BLaER1 treated with 17β-estradiol and CSF1 and Interleukin-3, amounts not matched to agents 10 nM and 100 nM (cell line): ENCODE measurements around the gene CCDC85B.

Experiments
- H3K27ac ChIP-seq, 11 experiments: shearing (Covaris generic); formaldehyde crosslinking; 2 replicates each; pipeline ENCODE4 v1.8.1; 2022
- H3K27me3 ChIP-seq, 11 experiments: shearing (Covaris generic); formaldehyde crosslinking; 2 replicates each; pipeline ENCODE4 v1.8.1; 2022
- H3K36me3 ChIP-seq, 11 experiments: shearing (Covaris generic); formaldehyde crosslinking; 2 replicates each; pipeline ENCODE4 v1.8.1; 2022
- H3K4me1 ChIP-seq, 10 experiments: shearing (Covaris generic); formaldehyde crosslinking; 2 replicates each; pipeline ENCODE4 v1.8.1; 2022
- H3K4me2 ChIP-seq, 11 experiments: shearing (Covaris generic); formaldehyde crosslinking; 2 replicates each; pipeline ENCODE4 v1.8.1; 2022
- H3K4me3 ChIP-seq, 10 experiments: shearing (Covaris generic); formaldehyde crosslinking; 2 replicates each; pipeline ENCODE4 v1.8.1; 2022
- H3K9ac ChIP-seq, 11 experiments: shearing (Covaris generic); formaldehyde crosslinking; 2 replicates each; pipeline ENCODE4 v1.8.1; 2022
- H3K9me3 ChIP-seq, 11 experiments: shearing (Covaris generic); formaldehyde crosslinking; replicated peaks in 1 of 11; 2 replicates each; pipeline ENCODE4 v1.8.1; 2022
- H4K20me1 ChIP-seq, 11 experiments: shearing (Covaris generic); formaldehyde crosslinking; 2 replicates each; pipeline ENCODE4 v1.8.1; 2022
- Cebpa-rat ChIP-seq, 11 experiments: shearing (Covaris generic); IDR thresholded peaks; 2 replicates each; pipeline ENCODE4 v1.8.1; 2022

CCDC85B gene

DNA sequence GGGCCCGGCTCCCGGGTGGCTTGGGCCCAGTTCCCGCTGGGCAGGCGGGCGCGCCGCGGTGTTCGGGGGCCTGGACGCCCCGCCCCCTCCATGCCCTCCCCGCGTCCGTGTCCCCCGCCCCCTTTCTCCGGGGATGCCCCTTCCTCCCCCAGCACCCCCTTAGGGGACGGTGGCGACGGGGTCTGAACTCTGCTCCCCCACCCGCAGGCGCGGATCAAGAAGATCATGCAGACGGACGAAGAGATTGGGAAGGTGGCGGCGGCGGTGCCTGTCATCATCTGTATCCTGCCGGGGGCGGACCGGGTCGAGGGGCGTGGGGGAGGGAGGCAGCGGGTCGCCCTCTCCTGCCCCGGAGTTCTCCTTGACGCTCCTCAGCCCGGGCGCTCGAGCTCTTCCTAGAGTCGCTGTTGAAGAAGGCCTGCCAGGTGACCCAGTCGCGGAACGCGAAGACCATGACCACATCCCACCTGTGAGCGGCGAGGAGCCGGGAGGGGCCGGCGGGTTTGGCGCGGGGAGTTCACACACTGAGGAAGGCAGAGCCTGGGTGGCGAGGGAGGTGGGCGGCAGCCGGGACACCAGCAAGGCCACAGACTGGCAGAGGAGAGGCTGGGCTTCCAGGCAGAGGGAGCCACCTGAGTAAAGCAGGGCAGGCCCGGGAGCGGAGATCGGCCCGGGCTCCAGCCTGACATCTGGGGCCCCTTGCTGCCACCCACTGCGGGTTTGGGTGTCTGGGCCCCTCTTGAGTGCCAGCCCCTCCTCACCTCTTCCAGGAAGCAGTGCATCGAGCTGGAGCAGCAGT lies 29.3 kb downstream of the CCDC85B start:
- Histone ChIP-seq H4K20me1 (peaks cover 5 to 36% (median 24%) of the 10 kb centered on the region in 11 experiments; a peak in 14 of 22 replicates), H3K9ac (peak overlapping the region; percentile 72 to 89 (median 83)), H3K4me3 (peak overlapping the region; percentile 65 to 90 (median 84)), H3K27me3 (no peaks in the 10 kb centered on the region), H3K36me3 (peaks cover 15 to 37% (median 24%) of the 10 kb centered on the region in 11 experiments), H3K9me3 (no peaks in the 10 kb centered on the region), H3K4me2 (peak overlapping the region; percentile 91 to 100 (median 99)), H3K27ac (peak overlapping the region; percentile 8 to 84 (median 78); a peak in 21 of 22 replicates), H3K4me1 (peaks cover 46 to 58% (median 50%) of the 10 kb centered on the region in 10 experiments)
- no peak for TF ChIP-seq Cebpa-rat (IDR thresholded peaks at IDR 0.05)

DNA sequence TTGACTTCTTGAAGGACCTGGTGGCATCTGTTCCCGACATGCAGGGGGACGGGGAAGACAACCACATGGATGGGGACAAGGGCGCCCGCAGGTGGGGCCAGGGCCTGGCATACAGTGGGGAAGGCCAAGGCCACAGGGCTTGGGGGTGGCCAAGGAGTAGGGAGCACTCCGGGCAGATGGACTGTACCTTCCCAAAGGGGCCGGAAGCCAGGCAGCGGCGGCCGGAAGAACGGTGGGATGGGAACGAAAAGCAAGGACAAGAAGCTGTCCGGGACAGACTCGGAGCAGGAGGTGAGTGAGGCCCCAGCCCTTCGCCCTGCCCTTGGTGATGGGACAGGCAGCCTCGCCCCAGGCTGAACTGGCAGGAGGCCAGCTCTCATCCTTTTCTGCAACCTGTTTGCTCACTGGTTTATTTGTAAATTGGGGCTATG lies 29.9 kb downstream of the CCDC85B start:
- peaks cover 40 to 52% (median 44%) of the 10 kb centered on the region in 10 experiments for H3K4me1 ChIP-seq
- peak overlapping the region; percentile 91 to 100 (median 99) for H3K4me2 ChIP-seq
- peak overlapping the region; percentile 72 to 89 (median 83) for H3K9ac ChIP-seq
- no peaks in the 10 kb centered on the region for H3K9me3 ChIP-seq
- peak overlapping the region; percentile 8 to 84 (median 78); a peak in 20 of 22 replicates for H3K27ac ChIP-seq
- peaks cover 5 to 31% (median 19%) of the 10 kb centered on the region in 11 experiments; a peak in 13 of 22 replicates for H4K20me1 ChIP-seq
- TF ChIP-seq Cebpa-rat (IDR thresholded peaks at IDR 0.05): no peak
- H3K27me3 ChIP-seq: no peaks in the 10 kb centered on the region
- H3K4me3 ChIP-seq: peak overlapping the region; percentile 65 to 90 (median 84)
- peaks cover 15 to 38% (median 24%) of the 10 kb centered on the region in 11 experiments for H3K36me3 ChIP-seq

DNA sequence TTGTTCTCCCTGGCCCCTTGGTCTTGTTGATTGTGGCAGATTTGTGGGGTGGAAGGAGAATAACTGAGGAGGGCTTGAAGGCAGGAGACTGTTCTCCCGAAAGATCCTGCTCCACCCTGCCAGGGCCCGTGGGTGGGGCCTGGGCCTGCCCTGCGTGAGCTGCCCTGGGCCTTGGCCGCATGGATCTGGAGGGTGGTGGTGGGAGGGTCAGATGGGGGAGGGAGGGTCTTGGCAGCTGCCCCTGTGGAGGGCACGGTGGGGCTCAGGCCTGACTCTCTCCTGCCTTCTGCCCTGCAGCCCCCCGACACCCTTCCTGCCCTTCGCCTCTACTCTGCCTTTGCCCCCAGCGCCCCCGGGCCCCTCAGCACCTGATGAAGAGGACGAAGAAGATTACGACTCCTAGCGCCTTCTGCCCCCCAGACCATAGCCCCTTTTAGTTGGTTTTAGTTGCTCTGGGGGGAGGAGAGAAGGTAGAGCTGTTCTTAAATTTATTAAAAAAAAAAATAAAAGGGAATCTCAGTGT lies 30.6 kb downstream of the CCDC85B start:
- TF ChIP-seq Cebpa-rat (IDR thresholded peaks at IDR 0.05): no peak
- peaks cover 5 to 29% (median 13%) of the 10 kb centered on the region in 11 experiments; a peak in 11 of 22 replicates for H4K20me1 ChIP-seq
- H3K9ac ChIP-seq: peak overlapping the region; percentile 72 to 89 (median 83); a peak in 19 of 22 replicates
- H3K36me3 ChIP-seq: peaks cover 15 to 38% (median 24%) of the 10 kb centered on the region in 11 experiments
- H3K4me3 ChIP-seq: peak overlapping the region in 8 of 10 experiments; percentile 65 to 90 (median 84); a peak in 14 of 20 replicates
- no peaks in the 10 kb centered on the region for H3K9me3 ChIP-seq
- H3K27me3 ChIP-seq: no peaks in the 10 kb centered on the region
- peaks cover 33 to 45% (median 37%) of the 10 kb centered on the region in 10 experiments for H3K4me1 ChIP-seq
- peak overlapping the region; percentile 91 to 100 (median 99) for H3K4me2 ChIP-seq
- peak overlapping the region in 3 of 11 experiments; percentile 82 to 83 (median 83); a peak in 3 of 22 replicates for H3K27ac ChIP-seq

DNA sequence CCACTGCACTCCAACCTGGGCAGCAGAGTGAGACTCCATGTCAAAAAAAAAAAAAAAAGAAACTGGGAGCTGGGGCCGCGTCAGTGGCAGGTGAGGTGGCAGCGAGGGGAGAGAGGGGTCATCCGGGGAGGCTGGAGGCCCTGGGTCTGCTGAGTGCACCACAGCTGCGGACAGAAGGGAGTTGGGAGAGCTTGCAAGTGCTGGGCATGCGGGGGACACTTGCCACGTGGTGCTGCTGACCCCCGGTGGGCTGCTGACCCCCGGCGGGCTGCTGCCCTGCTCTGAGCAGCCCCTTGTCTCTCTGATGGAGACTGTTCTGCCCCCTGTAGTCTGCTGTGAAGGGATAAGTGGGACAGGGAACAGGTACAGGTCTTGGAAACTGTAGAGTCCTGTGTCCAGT lies 31.4 kb downstream of the CCDC85B start:
- no peak overlapping the region for H3K4me3 ChIP-seq
- no peaks in the 10 kb centered on the region for H3K9me3 ChIP-seq
- H3K9ac ChIP-seq: peak overlapping the region in 3 of 11 experiments; percentile 21 to 26 (median 24); a peak in 2 of 22 replicates
- no peaks in the 10 kb centered on the region for H3K27me3 ChIP-seq
- H3K4me1 ChIP-seq: peaks cover 27 to 40% (median 32%) of the 10 kb centered on the region in 10 experiments
- H3K36me3 ChIP-seq: peaks cover 15 to 38% (median 24%) of the 10 kb centered on the region in 11 experiments
- H4K20me1 ChIP-seq: peaks cover under 1 to 22% (median 8%) of the 10 kb centered on the region in 11 experiments; a peak in 11 of 22 replicates
- H3K4me2 ChIP-seq: no peak overlapping the region
- no peak for TF ChIP-seq Cebpa-rat (IDR thresholded peaks at IDR 0.05)
- H3K27ac ChIP-seq: no peak overlapping the region

DNA sequence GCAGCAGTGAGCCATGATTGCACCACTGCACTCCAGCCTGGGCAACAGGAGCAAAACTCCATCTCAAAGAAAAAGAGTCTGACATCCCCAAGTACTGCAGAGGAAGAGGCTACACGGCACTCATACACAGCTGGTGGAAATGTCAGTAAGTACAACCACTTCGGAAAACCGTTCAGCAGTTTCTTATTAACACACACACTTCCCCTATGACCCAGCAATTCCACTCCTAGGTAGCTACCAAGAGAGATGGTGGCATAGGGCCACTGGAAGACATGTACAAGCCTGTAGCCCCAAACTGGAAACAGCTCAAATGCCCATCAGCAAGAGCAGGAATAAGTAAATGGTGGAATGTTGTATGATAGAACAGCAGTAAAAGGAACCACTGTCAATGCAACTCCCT lies 32.1 kb downstream of the CCDC85B start:
- no peaks in the 10 kb centered on the region for H3K27me3 ChIP-seq
- H3K9ac ChIP-seq: peak overlapping the region in 1 of 11 experiments; percentile 21; a peak in 1 of 22 replicates
- peaks cover 15 to 38% (median 24%) of the 10 kb centered on the region in 11 experiments for H3K36me3 ChIP-seq
- no peak overlapping the region for H3K4me2 ChIP-seq
- no peak for TF ChIP-seq Cebpa-rat (IDR thresholded peaks at IDR 0.05)
- no peak overlapping the region for H3K27ac ChIP-seq
- peaks cover 27 to 40% (median 32%) of the 10 kb centered on the region in 10 experiments for H3K4me1 ChIP-seq
- peaks cover 0 to 17% (median 6%) of the 10 kb centered on the region in 11 experiments; a peak in 10 of 22 replicates for H4K20me1 ChIP-seq
- H3K4me3 ChIP-seq: no peak overlapping the region
- H3K9me3 ChIP-seq: no peaks in the 10 kb centered on the region

DNA sequence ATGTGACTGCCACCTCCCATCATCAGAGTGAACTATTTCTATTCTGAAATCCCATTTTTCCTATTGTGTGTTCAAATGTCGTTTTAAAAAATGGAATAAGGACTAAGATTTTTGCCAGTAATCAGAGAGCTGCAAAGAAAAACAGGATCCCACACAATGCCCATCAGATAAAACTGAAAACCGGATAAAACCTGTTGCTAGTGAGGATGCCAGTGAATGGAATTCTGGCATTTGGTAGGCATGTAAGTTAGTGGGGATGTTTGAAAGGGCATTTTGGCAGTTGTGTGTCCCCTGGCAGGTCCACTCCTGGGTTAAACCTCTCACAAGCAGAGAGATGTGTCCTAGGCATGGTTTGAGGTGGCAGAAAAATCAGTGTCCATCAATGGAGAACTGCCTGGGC lies 34.9 kb downstream of the CCDC85B start:
- H3K9ac ChIP-seq: peak overlapping the region in 1 of 11 experiments; percentile 42; a peak in 1 of 22 replicates
- H3K4me1 ChIP-seq: peaks cover 32 to 44% (median 36%) of the 10 kb centered on the region in 10 experiments
- H3K4me3 ChIP-seq: no peak overlapping the region
- H3K4me2 ChIP-seq: no peak overlapping the region
- no peak overlapping the region for H3K27ac ChIP-seq
- TF ChIP-seq Cebpa-rat (IDR thresholded peaks at IDR 0.05): no peak
- no peaks in the 10 kb centered on the region for H3K9me3 ChIP-seq
- peaks cover 15 to 38% (median 24%) of the 10 kb centered on the region in 11 experiments for H3K36me3 ChIP-seq
- no peaks in the 10 kb centered on the region for H3K27me3 ChIP-seq
- H4K20me1 ChIP-seq: peaks cover 0 to 5% (median 2%) of the 10 kb centered on the region in 11 experiments; a peak in 8 of 22 replicates

DNA sequence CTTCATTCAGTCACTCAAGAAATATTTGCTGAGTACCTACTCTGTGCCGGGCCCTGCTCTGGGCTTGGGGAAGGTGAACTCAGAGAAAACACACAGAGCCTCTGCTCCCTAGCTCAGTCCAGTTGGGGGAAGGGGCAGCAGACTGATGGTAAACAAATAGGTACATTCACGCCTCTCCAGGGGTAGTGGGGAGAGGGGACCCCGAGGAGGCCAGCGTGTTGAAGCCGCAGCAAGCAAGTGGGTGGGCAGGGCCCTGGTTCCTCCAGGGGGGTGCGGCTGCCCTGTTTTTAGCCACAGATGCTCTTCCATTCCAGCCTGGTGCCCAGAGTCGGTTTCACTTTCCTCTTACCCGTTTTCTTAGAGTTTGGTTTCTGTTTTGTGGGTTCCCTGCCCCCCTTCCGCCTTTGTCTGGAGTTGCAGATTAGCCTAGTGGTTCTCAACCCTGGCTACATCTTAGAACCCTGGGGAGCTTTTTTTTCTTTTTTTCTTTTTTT lies 37.5 kb downstream of the CCDC85B start:
- TF ChIP-seq Cebpa-rat (IDR thresholded peaks at IDR 0.05): no peak
- no peaks in the 10 kb centered on the region for H3K27me3 ChIP-seq
- peak overlapping the region; percentile 56 to 81 (median 75) for H3K9ac ChIP-seq
- H3K36me3 ChIP-seq: peaks cover 3 to 13% (median 8%) of the 10 kb centered on the region in 11 experiments; a peak in 21 of 22 replicates
- peak overlapping the region; percentile 80 to 98 (median 87) for H3K4me2 ChIP-seq
- H3K27ac ChIP-seq: peak overlapping the region; percentile 62 to 91 (median 84); a peak in 21 of 22 replicates
- no peaks in the 10 kb centered on the region for H4K20me1 ChIP-seq
- no peaks in the 10 kb centered on the region for H3K9me3 ChIP-seq
- H3K4me1 ChIP-seq: peaks cover 23 to 50% (median 43%) of the 10 kb centered on the region in 10 experiments
- peak overlapping the region; percentile 34 to 59 (median 43); a peak in 18 of 20 replicates for H3K4me3 ChIP-seq

DNA sequence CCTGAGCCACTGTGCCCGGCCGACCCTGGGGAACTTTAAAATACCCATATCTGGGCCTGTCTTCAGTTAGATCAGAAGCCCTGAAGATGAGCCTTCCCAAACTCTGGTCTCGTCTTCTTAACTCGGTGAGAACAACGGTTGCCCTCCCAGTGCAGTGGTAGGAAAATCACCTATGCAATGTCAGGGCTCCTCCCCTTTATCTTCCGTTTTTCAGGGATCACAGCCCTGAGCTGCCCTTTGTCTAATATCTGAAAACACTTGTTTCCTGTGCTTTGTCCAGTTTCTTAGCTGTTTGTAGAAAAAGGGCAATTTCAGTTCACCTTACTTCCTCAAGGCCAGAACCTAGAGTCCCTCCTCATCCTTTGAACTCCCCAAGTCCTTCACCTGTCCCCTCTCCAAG lies 38.2 kb downstream of the CCDC85B start:
- Histone ChIP-seq H4K20me1 (no peaks in the 10 kb centered on the region), H3K27ac (peak overlapping the region; percentile 62 to 91 (median 84); a peak in 21 of 22 replicates), H3K9me3 (no peaks in the 10 kb centered on the region), H3K4me1 (peaks cover 23 to 50% (median 43%) of the 10 kb centered on the region in 10 experiments), H3K4me2 (peak overlapping the region; percentile 80 to 98 (median 87)), H3K4me3 (peak overlapping the region; percentile 34 to 59 (median 43); a peak in 13 of 20 replicates), H3K27me3 (no peaks in the 10 kb centered on the region), H3K36me3 (peaks cover 0 to 6% (median under 1%) of the 10 kb centered on the region in 11 experiments; a peak in 7 of 22 replicates), H3K9ac (peak overlapping the region; percentile 56 to 81 (median 75))
- no peak for TF ChIP-seq Cebpa-rat (IDR thresholded peaks at IDR 0.05)
